SU-DHL-6 (cell line): ENCODE results near the gene KMT5C.

Experiments
- H2AFZ ChIP-seq: fragments of 200-600 bp; sonication (generic); 2 replicates; pipeline ENCODE4 v1.6.1; 2014; ENCODE audit warnings: low read depth, mild to moderate bottlenecking, moderate library complexity, mixed read lengths, antibody characterized with exemption, low read length; ENCODE audit not compliant: severe bottlenecking
- H3F3A ChIP-seq: fragments of 200-600 bp; shearing (Covaris generic); 2 replicates; pipeline ENCODE4 v1.6.0; 2016; ENCODE audit warnings: antibody characterized with exemption, mild to moderate bottlenecking; ENCODE audit not compliant: insufficient read depth
- H3K27ac ChIP-seq: fragments of 200-600 bp; sonication (generic); 2 replicates; pipeline ENCODE4 v1.5.1; 2016; ENCODE audit warnings: low read depth, mild to moderate bottlenecking, low read length, moderate library complexity, mixed read lengths
- H3K27me3 ChIP-seq: fragments of 200-600 bp; sonication (generic), shearing (Covaris generic); 2 replicates; pipeline ENCODE4 v1.6.0; 2014; ENCODE audit warnings: mild to moderate bottlenecking, low read length
- H3K36me3 ChIP-seq: fragments of 200-600 bp; sonication (generic); 2 replicates; pipeline ENCODE4 v1.6.1; 2014; ENCODE audit warnings: mild to moderate bottlenecking, low read length, mixed read lengths
- H3K4me2 ChIP-seq: fragments of 300-600, 200-600 bp; shearing (Covaris generic), sonication (generic); 2 replicates; pipeline ENCODE4 v1.6.0; 2014; ENCODE audit warnings: low read length, low read depth, mild to moderate bottlenecking; ENCODE audit not compliant: poor library complexity, severe bottlenecking
- H3K4me3 ChIP-seq: fragments of 200-600 bp; sonication (generic); 2 replicates; pipeline ENCODE4 v1.5.1; 2014; ENCODE audit warnings: antibody characterized with exemption, low read length, mild to moderate bottlenecking, mixed read lengths; ENCODE audit not compliant: insufficient read depth, poor library complexity, severe bottlenecking
- H3K79me2 ChIP-seq: fragments of 200-600 bp; sonication (generic); 2 replicates; pipeline ENCODE4 v1.6.1; 2014; ENCODE audit warnings: mild to moderate bottlenecking, low read length, moderate library complexity; ENCODE audit not compliant: insufficient read depth
- H3K9ac ChIP-seq: fragments of 200-600 bp; sonication (generic); 2 replicates; pipeline ENCODE4 v1.7.0; 2014; ENCODE audit warnings: mild to moderate bottlenecking, low read length
- H3K9me2 ChIP-seq: fragments of 200-600 bp; sonication (generic); replicated peaks from 2 replicates; pipeline ENCODE4 v1.6.1; 2014; ENCODE audit warnings: low read length; ENCODE audit not compliant: insufficient read depth
- H3K9me3 ChIP-seq: fragments of 200-600 bp; sonication (generic); 2 replicates; pipeline ENCODE4 v1.6.1; 2014; ENCODE audit warnings: low read length, mixed read lengths; ENCODE audit not compliant: insufficient read depth
- H4K20me1 ChIP-seq: fragments of 200-600 bp; sonication (generic); 2 replicates; pipeline ENCODE4 v1.6.1; 2014; ENCODE audit warnings: low read depth, mild to moderate bottlenecking, antibody characterized with exemption, low read length, moderate library complexity, mixed read lengths
- EZH2phosphoT487 ChIP-seq: fragments of 200-600 bp; sonication (generic), shearing (Covaris generic); conservative IDR thresholded peaks from 2 replicates; pipeline ENCODE4 v1.6.1; 2018; ENCODE audit warnings: mild to moderate bottlenecking, antibody characterized with exemption, low read length, moderate library complexity, mixed read lengths
- TF ChIP-seq, protein P1 (sequence below): fragments of 200-600 bp; sonication (generic); IDR thresholded peaks from one replicate; pipeline ENCODE4 v1.5.1; 2017; ENCODE audit warnings: antibody characterized with exemption, mild to moderate bottlenecking, low read length, moderate library complexity; ENCODE audit not compliant: insufficient read depth, poor library complexity, severe bottlenecking

KMT5C gene

DNA sequence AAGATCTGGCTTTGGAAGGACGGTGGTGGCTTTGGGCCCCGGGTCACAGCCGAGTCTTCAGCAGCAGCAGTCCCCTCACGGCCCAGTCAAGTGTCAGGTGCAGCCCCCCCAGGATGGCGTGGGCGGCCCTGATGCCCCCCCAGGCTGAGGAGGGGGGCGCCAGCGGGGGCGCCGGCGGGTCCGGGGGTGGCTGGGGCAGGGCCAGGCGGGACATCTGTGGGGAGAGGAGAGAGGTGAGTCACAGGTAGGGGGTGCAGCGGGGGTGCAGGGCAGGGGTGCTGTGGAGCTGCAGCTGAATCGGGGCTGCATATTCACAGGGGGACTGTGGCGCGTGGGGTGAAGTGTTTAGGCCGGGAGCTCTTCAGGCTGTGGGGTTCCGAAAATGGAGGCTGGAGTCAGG, 26.3 kb downstream of the KMT5C start:
- no peaks in the 10 kb centered on the region for H4K20me1 ChIP-seq
- no peak overlapping the region for H3K27ac ChIP-seq
- H3K27me3 ChIP-seq, result no peaks in the 10 kb centered on the region
- H3K9ac ChIP-seq, result no peak overlapping the region
- no peak overlapping the region for H2AFZ ChIP-seq
- no peak for TF ChIP-seq EZH2phosphoT487
- TF ChIP-seq, protein P1, sequence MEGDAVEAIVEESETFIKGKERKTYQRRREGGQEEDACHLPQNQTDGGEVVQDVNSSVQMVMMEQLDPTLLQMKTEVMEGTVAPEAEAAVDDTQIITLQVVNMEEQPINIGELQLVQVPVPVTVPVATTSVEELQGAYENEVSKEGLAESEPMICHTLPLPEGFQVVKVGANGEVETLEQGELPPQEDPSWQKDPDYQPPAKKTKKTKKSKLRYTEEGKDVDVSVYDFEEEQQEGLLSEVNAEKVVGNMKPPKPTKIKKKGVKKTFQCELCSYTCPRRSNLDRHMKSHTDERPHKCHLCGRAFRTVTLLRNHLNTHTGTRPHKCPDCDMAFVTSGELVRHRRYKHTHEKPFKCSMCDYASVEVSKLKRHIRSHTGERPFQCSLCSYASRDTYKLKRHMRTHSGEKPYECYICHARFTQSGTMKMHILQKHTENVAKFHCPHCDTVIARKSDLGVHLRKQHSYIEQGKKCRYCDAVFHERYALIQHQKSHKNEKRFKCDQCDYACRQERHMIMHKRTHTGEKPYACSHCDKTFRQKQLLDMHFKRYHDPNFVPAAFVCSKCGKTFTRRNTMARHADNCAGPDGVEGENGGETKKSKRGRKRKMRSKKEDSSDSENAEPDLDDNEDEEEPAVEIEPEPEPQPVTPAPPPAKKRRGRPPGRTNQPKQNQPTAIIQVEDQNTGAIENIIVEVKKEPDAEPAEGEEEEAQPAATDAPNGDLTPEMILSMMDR, result no peak
- no peaks in the 10 kb centered on the region for H3F3A ChIP-seq
- no peaks in the 10 kb centered on the region for H3K36me3 ChIP-seq
- no peak overlapping the region for H3K4me3 ChIP-seq
- H3K9me3 ChIP-seq, result no peaks in the 10 kb centered on the region
- H3K79me2 ChIP-seq, result no peaks in the 10 kb centered on the region
- H3K9me2 ChIP-seq, result no peaks in the 10 kb centered on the region
- no peak overlapping the region for H3K4me2 ChIP-seq

- H3K4me3 ChIP-seq, result no peak overlapping the region
- H3K79me2 ChIP-seq, result no peaks in the 10 kb centered on the region
- no peaks in the 10 kb centered on the region for H3F3A ChIP-seq
- H3K9me3 ChIP-seq, result no peaks in the 10 kb centered on the region
- H4K20me1 ChIP-seq, result no peaks in the 10 kb centered on the region
- H3K27ac ChIP-seq, result no peak overlapping the region
- no peaks in the 10 kb centered on the region for H3K36me3 ChIP-seq
- H3K9me2 ChIP-seq, result no peaks in the 10 kb centered on the region
- no peak overlapping the region for H3K9ac ChIP-seq
- TF ChIP-seq, protein P1, result no peak
- TF ChIP-seq EZH2phosphoT487, result no peak
- no peak overlapping the region for H3K4me2 ChIP-seq
- no peaks in the 10 kb centered on the region for H3K27me3 ChIP-seq
- H2AFZ ChIP-seq, result no peak overlapping the region
These were observed 27.1 kb downstream of the KMT5C start for GRCh38 chr19:55366790-55367189.

GRCh38 chr19:55368106-55368505, 28.4 kb downstream of the KMT5C start:
- Histone ChIP-seq H3K36me3 (no peaks in the 10 kb centered on the region), H3K9me2 (no peaks in the 10 kb centered on the region), H3K9me3 (no peaks in the 10 kb centered on the region), H3K4me2 (no peak overlapping the region), H4K20me1 (no peaks in the 10 kb centered on the region), H3K27me3 (no peaks in the 10 kb centered on the region), H3K4me3 (no peak overlapping the region), H3K27ac (no peak overlapping the region), H3K9ac (no peak overlapping the region), H3F3A (no peaks in the 10 kb centered on the region), H2AFZ (no peak overlapping the region), H3K79me2 (no peaks in the 10 kb centered on the region)
- TF ChIP-seq, protein P1, result no peak
- TF ChIP-seq EZH2phosphoT487, result no peak
